ENCODE results near the gene RNF212. TPM values are rescaled to one million over a fixed set of nuclear protein-coding genes. Genes with fewer than 3 reads are reported as not detected.

The RNF212 gene
- total and polyA plus RNA-seq, 2 experiments from 2014 or later, result 8.4 to 10.4 TPM

DNA sequence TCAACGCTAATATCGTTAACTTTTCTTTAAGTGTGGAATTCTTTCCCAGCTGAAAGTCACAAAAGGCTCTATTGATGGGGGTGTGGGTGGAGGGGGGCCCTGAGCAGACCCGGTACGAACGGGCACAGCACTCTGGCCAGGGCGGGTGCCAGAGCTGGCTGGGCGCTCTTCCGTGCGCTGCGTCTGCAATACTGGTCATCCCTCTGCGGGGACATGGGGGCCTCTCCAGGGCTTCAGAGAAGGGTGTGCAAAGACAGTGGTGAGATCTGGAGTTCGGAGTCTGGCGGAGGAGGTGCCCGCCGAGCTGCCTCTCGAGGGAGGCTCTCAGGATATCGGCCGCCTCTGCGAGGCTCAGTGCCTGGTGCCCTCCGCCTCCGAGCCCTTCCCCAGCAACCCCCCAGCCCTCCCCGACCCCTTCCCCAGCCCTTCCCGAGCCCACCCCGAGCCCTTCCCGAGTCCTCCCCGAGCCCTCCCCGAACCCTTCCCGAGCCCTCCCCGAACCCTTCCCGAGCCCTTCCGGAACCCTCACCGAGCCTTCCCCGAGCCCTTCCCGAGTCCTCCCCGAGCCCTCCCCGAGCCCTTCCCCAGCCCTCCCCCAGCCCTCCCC is 67.7 kb downstream of the RNF212 start:
- TF ChIP-seq, protein P1, sequence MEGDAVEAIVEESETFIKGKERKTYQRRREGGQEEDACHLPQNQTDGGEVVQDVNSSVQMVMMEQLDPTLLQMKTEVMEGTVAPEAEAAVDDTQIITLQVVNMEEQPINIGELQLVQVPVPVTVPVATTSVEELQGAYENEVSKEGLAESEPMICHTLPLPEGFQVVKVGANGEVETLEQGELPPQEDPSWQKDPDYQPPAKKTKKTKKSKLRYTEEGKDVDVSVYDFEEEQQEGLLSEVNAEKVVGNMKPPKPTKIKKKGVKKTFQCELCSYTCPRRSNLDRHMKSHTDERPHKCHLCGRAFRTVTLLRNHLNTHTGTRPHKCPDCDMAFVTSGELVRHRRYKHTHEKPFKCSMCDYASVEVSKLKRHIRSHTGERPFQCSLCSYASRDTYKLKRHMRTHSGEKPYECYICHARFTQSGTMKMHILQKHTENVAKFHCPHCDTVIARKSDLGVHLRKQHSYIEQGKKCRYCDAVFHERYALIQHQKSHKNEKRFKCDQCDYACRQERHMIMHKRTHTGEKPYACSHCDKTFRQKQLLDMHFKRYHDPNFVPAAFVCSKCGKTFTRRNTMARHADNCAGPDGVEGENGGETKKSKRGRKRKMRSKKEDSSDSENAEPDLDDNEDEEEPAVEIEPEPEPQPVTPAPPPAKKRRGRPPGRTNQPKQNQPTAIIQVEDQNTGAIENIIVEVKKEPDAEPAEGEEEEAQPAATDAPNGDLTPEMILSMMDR (IDR thresholded peaks at IDR 0.05; ENCODE audit: poor library complexity), result no peak
- TF ChIP-seq EZH2phosphoT487 (IDR thresholded peaks at IDR 0.05; ENCODE audit: low read depth, severe bottlenecking, unreplicated experiment), result no peak
- TF ChIP-seq EZH2 (IDR thresholded peaks at IDR 0.05; ENCODE audit: borderline replicate concordance), result no peak
- 91% methylated on average over 8 of the region's 36 CpGs for WGBS (ENCODE audit: low lambda C conversion rate, missing lambda C conversion rate)
- Histone ChIP-seq H3K4me2 (no peak overlapping the region), H3K36me3 (replicated peaks; ENCODE audit: insufficient read depth, low read depth) (no peaks in the 10 kb centered on the region), H4K20me1 (ENCODE audit: insufficient read depth, poor library complexity, severe bottlenecking) (no peaks in the 10 kb centered on the region), H3K4me1 (ENCODE audit: insufficient read depth) (peaks cover 28% of the 10 kb centered on the region), H3K9me2 (replicated peaks; ENCODE audit: insufficient read depth) (no peaks in the 10 kb centered on the region), H3K27me3 (no peaks in the 10 kb centered on the region), H3K9me3 (ENCODE audit: low read depth) (no peaks in the 10 kb centered on the region), H3K27ac (no peak overlapping the region), H2AFZ (no peak overlapping the region), H3K4me3 (no peak overlapping the region), H3K79me2 (no peaks in the 10 kb centered on the region)
- no peak for DNase-seq (ENCODE audit: low spot score)

- Histone ChIP-seq H4K20me1 (ENCODE audit: insufficient read depth, poor library complexity, severe bottlenecking) (no peaks in the 10 kb centered on the region), H3K9me3 (ENCODE audit: low read depth) (no peaks in the 10 kb centered on the region), H3K36me3 (replicated peaks; ENCODE audit: insufficient read depth, low read depth) (no peaks in the 10 kb centered on the region), H2AFZ (no peak overlapping the region), H3K4me2 (no peak overlapping the region), H3K4me1 (ENCODE audit: insufficient read depth) (peaks cover 29% of the 10 kb centered on the region), H3K4me3 (no peak overlapping the region), H3K27ac (no peak overlapping the region), H3K79me2 (no peaks in the 10 kb centered on the region), H3K9me2 (replicated peaks; ENCODE audit: insufficient read depth) (no peaks in the 10 kb centered on the region), H3K27me3 (no peaks in the 10 kb centered on the region)
- no peak for DNase-seq (ENCODE audit: low spot score)
- no peak for TF ChIP-seq EZH2 (IDR thresholded peaks at IDR 0.05; ENCODE audit: borderline replicate concordance)
- WGBS (ENCODE audit: low lambda C conversion rate, missing lambda C conversion rate), result 91% methylated on average over 9 of the region's 14 CpGs
These were observed 68.2 kb downstream of the RNF212 start for GRCh38 chr4:1045193-1045594.

DNA sequence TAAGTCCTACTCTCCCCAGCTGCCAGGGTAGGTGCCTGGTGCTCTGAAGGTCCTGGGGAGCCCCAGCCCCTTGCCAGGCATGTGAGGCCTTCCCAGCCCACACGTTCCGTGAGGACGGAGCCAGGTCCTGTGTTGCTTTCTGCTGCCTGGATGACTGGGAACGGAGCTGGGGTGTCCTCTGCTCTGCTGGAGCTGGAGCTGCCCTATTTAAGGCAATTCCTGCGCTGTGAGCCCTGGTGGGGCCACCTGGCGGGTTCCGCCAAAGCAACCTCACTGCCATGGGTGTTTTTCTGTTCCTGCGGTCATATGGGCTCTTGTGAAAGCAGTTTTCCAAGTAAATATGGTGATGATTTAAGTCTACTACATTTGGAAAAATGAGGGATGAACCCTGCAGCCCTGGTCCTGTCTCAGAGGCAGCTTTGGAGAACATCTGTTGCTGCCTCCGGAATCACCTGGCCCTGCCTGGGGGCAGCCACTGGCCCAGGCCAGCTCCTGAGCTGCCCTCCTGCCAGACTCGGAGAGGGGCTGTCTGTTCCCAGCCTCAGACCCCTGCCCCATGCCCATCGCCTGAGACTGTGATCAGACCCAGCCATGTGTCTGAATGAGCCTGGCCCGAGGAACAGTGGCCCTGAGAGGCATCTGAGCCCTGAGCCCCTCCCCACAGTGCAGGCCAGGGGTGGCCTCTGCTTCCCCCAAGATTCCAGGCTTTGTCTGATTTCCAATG is 68.7 kb downstream of the RNF212 start:
- no peaks in the 10 kb centered on the region for H3K79me2 ChIP-seq
- no peaks in the 10 kb centered on the region for H3K9me2 ChIP-seq (replicated peaks; ENCODE audit: insufficient read depth)
- H3K4me1 ChIP-seq (ENCODE audit: insufficient read depth), result peaks cover 34% of the 10 kb centered on the region
- peak overlapping the region; percentile 64 for H3K4me2 ChIP-seq
- TF ChIP-seq EZH2 (IDR thresholded peaks at IDR 0.05; ENCODE audit: borderline replicate concordance) (no peak), EZH2phosphoT487 (IDR thresholded peaks at IDR 0.05; ENCODE audit: low read depth, severe bottlenecking, unreplicated experiment) (no peak)
- TF ChIP-seq, protein P1 (IDR thresholded peaks at IDR 0.05; ENCODE audit: poor library complexity), result no peak
- H3K36me3 ChIP-seq (replicated peaks; ENCODE audit: insufficient read depth, low read depth), result no peaks in the 10 kb centered on the region
- 94% methylated on average over 12 of the region's 12 CpGs for WGBS (ENCODE audit: low lambda C conversion rate, missing lambda C conversion rate)
- H3K27ac ChIP-seq, result peak overlapping the region; percentile 89
- H4K20me1 ChIP-seq (ENCODE audit: insufficient read depth, poor library complexity, severe bottlenecking), result no peaks in the 10 kb centered on the region
- no peaks in the 10 kb centered on the region for H3K27me3 ChIP-seq
- H3K9me3 ChIP-seq (ENCODE audit: low read depth), result no peaks in the 10 kb centered on the region
- H2AFZ ChIP-seq, result peak overlapping the region; percentile 31
- DNase-seq (ENCODE audit: low spot score), result no peak
- no peak overlapping the region for H3K4me3 ChIP-seq
